Calu3 (cell line): ENCODE measurements around the gene KRTAP6-1. TPM values are rescaled to one million over a fixed set of nuclear protein-coding genes. Genes with fewer than 3 reads are reported as not detected.

Source experiments
- BruUV-seq: library from RNA; stranded (reverse); fragments of 400-500 nt; replicated peaks from 2 replicates; lab custom pipeline; 2021; lab: Mats Ljungman, UMichigan
- CTCF ChIA-PET: fragments of 300-600 bp; sonication (Branson Sonifier 250); formaldehyde crosslinking; loops from one replicate; lab custom pipeline; 2022; ENCODE audit warnings: antibody characterized with exemption; lab: Charles Lee
- DNase-seq: peaks from one replicate; pipeline ENCODE4 v3.0.0; 2022
- H3K27ac Mint-ChIP-seq: one replicate; pipeline ENCODE4 v1.8.0; 2022; ENCODE audit warnings: mixed read lengths; ENCODE audit not compliant: unreplicated experiment
- H3K27me3 Mint-ChIP-seq: one replicate; pipeline ENCODE4 v1.8.0; 2022; ENCODE audit warnings: mixed read lengths; ENCODE audit not compliant: unreplicated experiment
- H3K36me3 Mint-ChIP-seq: one replicate; pipeline ENCODE4 v1.8.0; 2022; ENCODE audit warnings: mild to moderate bottlenecking, moderate library complexity, mixed read lengths; ENCODE audit not compliant: insufficient read depth, unreplicated experiment
- H3K4me1 Mint-ChIP-seq: one replicate; pipeline ENCODE4 v1.8.0; 2022; ENCODE audit warnings: mild to moderate bottlenecking, low read depth, mixed read lengths; ENCODE audit not compliant: unreplicated experiment
- H3K4me3 Mint-ChIP-seq: one replicate; pipeline ENCODE4 v1.8.0; 2022; ENCODE audit warnings: mild to moderate bottlenecking, low read depth, moderate library complexity, mixed read lengths; ENCODE audit not compliant: unreplicated experiment
- H3K9me3 Mint-ChIP-seq: one replicate; pipeline ENCODE4 v1.8.0; 2022; ENCODE audit warnings: low read depth, mixed read lengths; ENCODE audit not compliant: unreplicated experiment
- intact Hi-C: fragments of 100-400 bp; cut with micrococcal nuclease; formaldehyde crosslinking; loops from one replicate; pipeline ENCODE4 v1.10.0; 2022; ENCODE audit not compliant: unreplicated experiment
- total RNA-seq: library from RNA; stranded (reverse); gene quantifications from 2 replicates; pipeline ENCODE4 v1.2.3, GENCODE V29; 2022
- TF ChIP-seq, protein P1 (sequence below): fragments of 200-600 bp; IDR thresholded peaks from one replicate; pipeline ENCODE4 v1.8.0; 2022; ENCODE audit warnings: antibody characterized with exemption; ENCODE audit not compliant: unreplicated experiment

The KRTAP6-1 gene
- total RNA-seq, 1 experiment from 2014 or later: not detected

DNA sequence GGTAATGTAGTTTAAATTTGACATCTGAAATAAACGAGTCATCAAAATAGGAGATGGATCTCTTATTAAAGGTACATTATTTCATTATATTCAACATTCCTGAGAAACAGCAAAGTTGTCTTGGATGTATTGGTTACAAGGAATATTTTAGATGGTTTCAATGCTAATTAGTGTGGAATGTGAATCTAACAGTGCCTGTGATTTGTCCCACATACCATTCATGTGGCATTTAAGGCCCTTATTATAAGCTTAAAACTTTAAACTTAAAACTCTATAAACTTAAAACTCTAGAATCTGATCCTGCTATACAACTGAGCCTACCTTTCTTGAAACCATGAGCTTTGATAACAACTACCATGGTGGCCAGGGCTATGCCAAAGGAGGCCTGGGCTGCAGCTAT, 12.9 kb downstream of the KRTAP6-1 start, which contains the start of gene KRTAP22-1:
Gene KRTAP22-1 (plus strand): TSS at position 301 of the 400 bp plus-strand sequence.
- CTCF ChIA-PET: interaction anchor here (0.6 kb wide), 1 partner anchor 189 kb away, joined by 3 read pairs; no protein-coding TSS in a partner anchor
- intact Hi-C loops: no loop called here

DNA sequence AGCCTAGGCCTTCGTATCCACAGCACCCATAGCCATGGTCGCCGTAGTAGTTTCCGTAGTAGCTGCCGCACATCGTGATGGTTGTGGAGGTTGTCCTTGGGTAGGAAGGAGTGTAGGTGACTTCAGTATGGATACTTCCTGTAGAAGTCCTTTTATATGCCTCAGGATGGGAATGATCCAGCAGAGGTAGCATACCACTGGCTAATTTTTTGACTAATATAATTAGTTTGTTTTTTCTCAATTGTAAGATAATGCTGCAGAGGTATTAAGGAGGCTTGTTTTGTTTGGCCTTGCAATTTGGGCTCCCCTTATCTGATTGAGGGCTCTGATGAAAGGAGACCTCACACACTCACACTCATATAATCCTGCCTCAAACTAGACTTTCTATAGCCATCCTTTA, 14.9 kb downstream of the KRTAP6-1 start, which contains the start of gene KRTAP6-2:
Gene KRTAP6-2 (minus strand): TSS at position 101 of the 400 bp plus-strand sequence. CDS start 28 bp downstream, at position 73.
- Mint-ChIP-seq H3K27ac (no peak within 1 kb of the TSS), H3K36me3 (no peaks in the 10 kb centered on the region), H3K9me3 (peaks cover 13% of the 10 kb centered on the region), H3K4me1 (no peaks in the 10 kb centered on the region), H3K4me3 (no peak within 1 kb of the TSS), H3K27me3 (no peaks in the 10 kb centered on the region)
- no TSS peak for BruUV-seq
- CTCF ChIA-PET: no interaction called here
- TF ChIP-seq, protein P1, sequence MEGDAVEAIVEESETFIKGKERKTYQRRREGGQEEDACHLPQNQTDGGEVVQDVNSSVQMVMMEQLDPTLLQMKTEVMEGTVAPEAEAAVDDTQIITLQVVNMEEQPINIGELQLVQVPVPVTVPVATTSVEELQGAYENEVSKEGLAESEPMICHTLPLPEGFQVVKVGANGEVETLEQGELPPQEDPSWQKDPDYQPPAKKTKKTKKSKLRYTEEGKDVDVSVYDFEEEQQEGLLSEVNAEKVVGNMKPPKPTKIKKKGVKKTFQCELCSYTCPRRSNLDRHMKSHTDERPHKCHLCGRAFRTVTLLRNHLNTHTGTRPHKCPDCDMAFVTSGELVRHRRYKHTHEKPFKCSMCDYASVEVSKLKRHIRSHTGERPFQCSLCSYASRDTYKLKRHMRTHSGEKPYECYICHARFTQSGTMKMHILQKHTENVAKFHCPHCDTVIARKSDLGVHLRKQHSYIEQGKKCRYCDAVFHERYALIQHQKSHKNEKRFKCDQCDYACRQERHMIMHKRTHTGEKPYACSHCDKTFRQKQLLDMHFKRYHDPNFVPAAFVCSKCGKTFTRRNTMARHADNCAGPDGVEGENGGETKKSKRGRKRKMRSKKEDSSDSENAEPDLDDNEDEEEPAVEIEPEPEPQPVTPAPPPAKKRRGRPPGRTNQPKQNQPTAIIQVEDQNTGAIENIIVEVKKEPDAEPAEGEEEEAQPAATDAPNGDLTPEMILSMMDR: no peak
- no peak for DNase-seq
- intact Hi-C loops: no loop called here

More for the DNA sequence above, 12.9 kb downstream of the KRTAP6-1 start, which contains the start of gene KRTAP22-1:
- no peak for DNase-seq
- peaks cover 16% of the 10 kb centered on the region for H3K9me3 Mint-ChIP-seq
- no peaks in the 10 kb centered on the region for H3K36me3 Mint-ChIP-seq
- H3K4me1 Mint-ChIP-seq: no peaks in the 10 kb centered on the region
- no peak within 1 kb of the TSS for H3K27ac Mint-ChIP-seq
- no peak within 1 kb of the TSS for H3K4me3 Mint-ChIP-seq
- H3K27me3 Mint-ChIP-seq: no peaks in the 10 kb centered on the region
- TF ChIP-seq, protein P1: no peak
- no TSS peak for BruUV-seq

DNA sequence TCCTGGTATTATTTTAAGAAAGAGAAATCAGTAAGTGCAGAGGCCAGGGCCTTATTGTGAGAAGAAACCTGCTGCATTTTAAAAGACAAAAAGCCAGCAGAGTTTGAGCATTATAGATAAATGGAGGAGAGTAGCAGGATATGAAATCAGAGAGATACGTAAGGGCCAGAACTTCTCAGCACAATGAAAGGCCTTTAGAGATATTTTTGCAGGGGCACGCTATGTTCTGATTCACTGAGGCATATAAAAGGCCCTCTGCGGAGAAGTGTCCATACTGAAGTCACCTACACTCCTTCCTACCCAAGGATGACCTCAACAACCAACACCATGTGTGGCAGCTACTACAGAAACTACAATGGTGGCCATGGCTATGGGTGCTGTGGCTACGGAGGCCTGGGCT, 21.6 kb downstream of the KRTAP6-1 start, which contains the start of gene KRTAP6-3:
Gene KRTAP6-3 (plus strand): TSS at position 301 of the 400 bp plus-strand sequence. CDS start 6 bp downstream, at position 307.
- CTCF ChIA-PET: no interaction called here
- Mint-ChIP-seq H3K9me3 (peaks cover 4% of the 10 kb centered on the region), H3K36me3 (no peaks in the 10 kb centered on the region), H3K27me3 (no peaks in the 10 kb centered on the region), H3K27ac (no peak within 1 kb of the TSS), H3K4me1 (no peaks in the 10 kb centered on the region), H3K4me3 (no peak within 1 kb of the TSS)
- BruUV-seq: no TSS peak
- TF ChIP-seq, protein P1: no peak
- DNase-seq: no peak
- intact Hi-C loops: no loop called here

DNA sequence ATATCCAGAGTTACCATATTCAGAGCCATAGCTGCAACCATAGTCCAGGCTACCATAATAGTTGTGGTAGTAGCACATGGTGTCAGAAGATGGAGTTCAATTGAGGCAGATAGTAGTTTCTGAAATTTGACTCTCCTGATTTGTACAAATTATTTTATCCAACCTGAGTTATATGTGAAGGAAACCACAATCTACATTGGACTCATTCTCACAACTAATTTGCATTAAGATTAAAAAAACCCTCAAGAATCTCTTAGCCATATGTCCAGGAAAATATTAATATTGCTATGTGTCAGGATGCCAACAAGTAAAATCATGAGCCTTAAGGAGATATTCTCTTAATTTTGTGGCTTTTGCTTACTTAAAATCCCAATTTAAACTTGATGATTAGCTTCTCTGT, 23.4 kb downstream of the KRTAP6-1 start, which contains the start of gene KRTAP22-2:
Gene KRTAP22-2 (minus strand): TSS at position 101 of the 400 bp plus-strand sequence.
- Mint-ChIP-seq H3K36me3 (no peaks in the 10 kb centered on the region), H3K9me3 (peaks cover 4% of the 10 kb centered on the region), H3K27me3 (no peaks in the 10 kb centered on the region), H3K4me1 (no peaks in the 10 kb centered on the region), H3K27ac (no peak within 1 kb of the TSS), H3K4me3 (no peak within 1 kb of the TSS)
- BruUV-seq: no TSS peak
- intact Hi-C loops: no loop called here
- no peak for DNase-seq
- CTCF ChIA-PET: no interaction called here
- TF ChIP-seq, protein P1: no peak
